Activated naive CD4-positive, alpha-beta T cell treated with anti-CD3 and anti-CD28 coated beads, Interleukin-2, amount 10 ng/mL, durations not matched to agents 5 hours and 36 hours (primary cell): ENCODE results near the gene CD19. TPM values are rescaled to one million over a fixed set of nuclear protein-coding genes. Genes with fewer than 3 reads are reported as not detected.

Experiments
- total RNA-seq, 2 experiments: library from RNA; stranded (reverse); gene quantifications; one replicate each; pipeline ENCODE4 v1.2.3, GENCODE V29; 2021

CD19 gene
- total RNA-seq: under 1 TPM; 0.13 to 0.70 TPM

GRCh38 chr16:28931801-28932225 is at the start of gene CD19:
Gene CD19 (plus strand): TSS chr16:28931971. CDS start chr16:28932001, 30 bp downstream.

GRCh38 chr16:28924762-28925385 is 6.9 kb upstream of the CD19 start, which contains the start of gene RABEP2:
Gene RABEP2 (minus strand): TSS chr16:28925238. CDS start chr16:28925163, 75 bp downstream.

GRCh38 chr16:28950648-28951409 is 19.1 kb downstream of the CD19 start, which contains the start of gene NFATC2IP:
Gene NFATC2IP (plus strand): TSS chr16:28950937. CDS start chr16:28951012, 75 bp downstream.

GRCh38 chr16:28974437-28975157 is 42.8 kb downstream of the CD19 start, which contains the start of gene SPNS1:
Gene SPNS1 (plus strand): TSS chr16:28974778. CDS start chr16:28975152, 374 bp downstream.

GRCh38 chr16:28984619-28985135 is 52.9 kb downstream of the CD19 start, which contains the start of gene LAT:
Gene LAT (plus strand): TSS chr16:28985052. CDS start chr16:28985418, 366 bp downstream.

Other genes starting within 250 kb of the CD19 start
- gene EIF3C, start 220.5 kb upstream of the CD19 start, total RNA-seq: 100 to 1,000 TPM; 514 to 536 TPM
- gene NPIPB9, start 180.2 kb upstream of the CD19 start, total RNA-seq: 1 to 10 TPM; 1.2 to 1.3 TPM
- gene ATXN2L, start 109.0 kb upstream of the CD19 start, total RNA-seq: 100 to 1,000 TPM; 240 to 248 TPM
- gene TUFM, start 85.6 kb upstream of the CD19 start, total RNA-seq: 100 to 1,000 TPM; 106 to 111 TPM
- 10 to 100 TPM; 57.7 to 57.9 TPM for gene SH2B1, start 68.1 kb upstream of the CD19 start, total RNA-seq
- gene ATP2A1, start 53.5 kb upstream of the CD19 start, total RNA-seq: 1 to 10 TPM in 1 of 2 experiments, under 1 TPM in 1; 0.79 to 1.2 TPM
- gene RABEP2, start 6.7 kb upstream of the CD19 start, total RNA-seq: 10 to 100 TPM; 20.8 to 22.5 TPM
- gene NFATC2IP, start 19.0 kb downstream of the CD19 start, total RNA-seq: 10 to 100 TPM; 96.2 to 97.9 TPM
- gene SPNS1, start 42.8 kb downstream of the CD19 start, total RNA-seq: 10 to 100 TPM; 24.5 to 25.4 TPM
- 100 to 1,000 TPM; 333 to 352 TPM for gene LAT, start 53.1 kb downstream of the CD19 start, total RNA-seq